ENCODE measurements around the gene YWHAG.

DNA sequence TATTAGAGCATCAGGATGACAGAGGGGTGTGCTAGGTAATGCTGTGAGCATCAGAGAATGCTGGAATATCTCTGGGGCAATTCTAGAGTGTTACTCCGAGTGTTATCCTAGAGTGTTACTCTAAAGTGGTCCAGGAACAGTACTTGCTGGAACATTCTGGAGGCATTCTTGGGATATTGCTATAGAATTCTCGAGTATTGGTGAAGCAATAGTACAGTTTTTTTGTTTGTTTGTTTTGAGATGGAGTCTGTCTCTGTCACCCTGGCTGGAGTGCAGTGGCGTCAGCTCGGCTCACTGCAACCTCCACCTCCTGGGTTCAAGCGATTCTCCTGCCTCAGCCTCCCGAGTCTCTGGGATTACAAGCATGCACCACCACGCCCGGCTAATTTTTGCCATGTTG is 38.1 kb upstream of the YWHAG start:
- TF ChIP-seq, protein P1, sequence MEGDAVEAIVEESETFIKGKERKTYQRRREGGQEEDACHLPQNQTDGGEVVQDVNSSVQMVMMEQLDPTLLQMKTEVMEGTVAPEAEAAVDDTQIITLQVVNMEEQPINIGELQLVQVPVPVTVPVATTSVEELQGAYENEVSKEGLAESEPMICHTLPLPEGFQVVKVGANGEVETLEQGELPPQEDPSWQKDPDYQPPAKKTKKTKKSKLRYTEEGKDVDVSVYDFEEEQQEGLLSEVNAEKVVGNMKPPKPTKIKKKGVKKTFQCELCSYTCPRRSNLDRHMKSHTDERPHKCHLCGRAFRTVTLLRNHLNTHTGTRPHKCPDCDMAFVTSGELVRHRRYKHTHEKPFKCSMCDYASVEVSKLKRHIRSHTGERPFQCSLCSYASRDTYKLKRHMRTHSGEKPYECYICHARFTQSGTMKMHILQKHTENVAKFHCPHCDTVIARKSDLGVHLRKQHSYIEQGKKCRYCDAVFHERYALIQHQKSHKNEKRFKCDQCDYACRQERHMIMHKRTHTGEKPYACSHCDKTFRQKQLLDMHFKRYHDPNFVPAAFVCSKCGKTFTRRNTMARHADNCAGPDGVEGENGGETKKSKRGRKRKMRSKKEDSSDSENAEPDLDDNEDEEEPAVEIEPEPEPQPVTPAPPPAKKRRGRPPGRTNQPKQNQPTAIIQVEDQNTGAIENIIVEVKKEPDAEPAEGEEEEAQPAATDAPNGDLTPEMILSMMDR (IDR thresholded peaks at IDR 0.05) = no peak
- no peak for TF ChIP-seq POLR2A (IDR thresholded peaks at IDR 0.05)
